NCI-H1436 treated with DMSO at 0.1 percent for 48 hours (cell line): ENCODE measurements around the gene RPS25.
"Not testable (repeated sequence)": the region's sequence is repeated elsewhere in the genome, so short reads cannot be mapped to it uniquely, and the experiment has no call there.

Source experiments
- DNase-seq: peaks from one replicate; lab custom pipeline; 2025; lab: John Stamatoyannopoulos, UW

The RPS25 gene

DNA sequence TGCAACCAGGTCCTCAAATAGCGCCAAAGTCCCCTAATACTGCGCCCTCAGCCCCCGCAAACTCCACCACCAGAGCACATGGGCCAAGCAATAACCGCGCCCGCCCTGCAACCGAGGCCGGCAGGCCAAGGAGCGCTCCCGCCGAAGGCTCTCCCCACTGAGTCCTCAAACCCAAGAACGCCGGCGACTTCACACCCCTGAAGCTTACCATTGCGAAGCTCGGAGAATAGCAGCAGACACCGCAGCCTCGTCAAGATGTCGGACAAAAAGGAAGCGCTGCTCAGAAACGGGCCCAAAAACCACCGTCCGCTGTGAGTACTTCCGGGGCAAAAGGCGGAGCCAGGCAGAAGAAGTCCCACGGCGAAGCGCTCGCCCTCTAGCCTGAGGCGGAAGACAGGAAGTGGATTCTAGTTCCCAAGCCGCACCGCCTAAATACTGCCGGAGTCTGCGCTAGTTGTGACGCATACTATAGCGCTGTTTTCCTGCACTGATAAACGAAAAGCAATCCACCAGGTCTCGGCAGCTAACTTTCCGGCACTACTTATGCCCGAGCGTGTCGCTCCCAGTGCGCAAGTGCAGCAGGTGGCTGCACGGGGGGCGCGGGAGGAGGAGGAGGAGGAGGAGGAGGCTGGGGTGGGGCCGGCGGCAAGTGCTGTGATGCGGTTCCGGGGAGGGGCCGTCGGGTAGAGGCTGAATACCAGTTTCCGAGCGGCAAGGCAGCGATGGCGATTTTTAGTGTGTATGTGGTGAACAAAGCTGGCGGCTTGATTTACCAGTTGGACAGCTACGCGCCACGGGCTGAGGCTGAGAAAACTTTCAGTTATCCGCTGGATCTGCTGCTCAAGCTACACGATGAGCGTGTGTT lies at the start of gene RPS25, which contains the start of gene TRAPPC4:
RPS25 (minus strand) TSS at position 270 of the 865 bp plus-strand sequence; CDS start at position 211, 59 bp downstream.
TRAPPC4 (plus strand) TSS at position 693 of the 865 bp plus-strand sequence; CDS start at position 723, 30 bp downstream.
- peak; percentile 70 for DNase-seq

DNA sequence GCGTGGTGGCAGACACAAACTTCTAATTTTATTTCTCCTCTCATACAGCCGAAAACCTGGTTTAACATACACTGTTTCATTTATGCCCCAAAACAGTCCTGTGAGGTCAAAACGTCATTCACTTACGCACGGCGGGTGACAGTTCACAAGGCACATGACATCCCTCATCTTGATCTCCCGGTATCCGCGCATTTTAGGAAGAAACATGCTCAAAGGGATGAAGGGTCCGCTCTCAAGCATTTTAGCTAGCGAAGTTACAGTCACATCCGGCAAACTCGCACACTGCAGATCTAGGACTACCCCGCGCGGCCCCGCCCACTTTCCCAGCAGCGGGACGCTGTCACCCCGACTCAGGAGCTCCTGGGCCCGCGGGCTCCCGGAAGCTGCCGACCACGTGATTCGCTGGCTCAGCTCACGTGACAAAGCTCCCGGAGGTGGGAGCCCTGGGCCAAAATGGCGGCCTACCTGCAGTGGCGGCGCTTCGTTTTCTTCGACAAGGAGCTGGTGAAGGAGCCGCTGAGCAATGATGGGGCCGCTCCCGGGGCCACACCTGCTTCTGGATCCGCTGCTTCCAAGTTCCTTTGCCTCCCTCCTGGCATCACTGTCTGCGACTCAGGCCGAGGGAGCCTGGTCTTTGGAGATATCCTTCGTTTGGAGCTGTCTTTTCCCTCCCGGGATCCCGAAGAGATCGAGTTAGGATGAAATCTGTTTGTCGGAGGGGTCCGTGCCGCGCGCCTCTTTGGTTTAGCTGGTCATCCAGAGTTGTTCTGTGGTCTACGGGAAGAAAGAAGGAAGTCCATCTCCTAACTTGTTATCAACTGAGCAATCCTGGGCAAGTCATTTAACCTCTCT lies 49.5 kb upstream of the RPS25 start, which contains the start of gene VPS11:
VPS11 (plus strand) TSS at position 448 of the 852 bp plus-strand sequence; CDS start at position 454, 6 bp downstream.
- DNase-seq, result no peak

GRCh38 chr11:119065369-119065768 lies 47.2 kb upstream of the RPS25 start:
- DNase-seq, result no peak

GRCh38 chr11:119062779-119063178 lies 44.6 kb upstream of the RPS25 start:
- no peak for DNase-seq

- DNase-seq, result no peak
Measured at GRCh38 chr11:119061256-119061655, 43.1 kb upstream of the RPS25 start.

DNA sequence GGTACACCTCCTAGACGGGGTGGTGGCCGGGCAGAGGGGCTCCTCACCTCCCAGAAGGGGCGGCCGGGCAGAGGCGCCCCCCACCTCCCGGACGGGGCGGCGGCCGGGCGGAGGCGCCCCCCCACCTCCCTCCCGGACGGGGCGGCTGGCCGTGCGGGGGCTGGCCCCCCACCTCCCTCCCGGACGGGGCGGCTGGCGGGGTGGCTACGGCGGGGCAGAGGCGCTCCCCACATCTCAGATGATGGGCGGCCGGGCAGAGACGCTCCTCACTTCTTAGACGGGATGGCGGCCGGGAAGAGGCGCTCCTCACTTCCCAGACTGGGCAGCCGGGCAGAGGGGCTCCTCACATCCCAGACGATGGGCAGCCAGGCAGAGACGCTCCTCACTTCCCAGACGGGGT lies 41.0 kb upstream of the RPS25 start:
- DNase-seq, result not testable (repeated sequence)

GRCh38 chr11:119057000-119057769 lies 39.0 kb upstream of the RPS25 start, which contains the start of gene HYOU1:
Gene HYOU1 (minus strand): TSS chr11:119057205. CDS start chr11:119056160, 1,045 bp downstream.
- DNase-seq, result peak; percentile 72

DNA sequence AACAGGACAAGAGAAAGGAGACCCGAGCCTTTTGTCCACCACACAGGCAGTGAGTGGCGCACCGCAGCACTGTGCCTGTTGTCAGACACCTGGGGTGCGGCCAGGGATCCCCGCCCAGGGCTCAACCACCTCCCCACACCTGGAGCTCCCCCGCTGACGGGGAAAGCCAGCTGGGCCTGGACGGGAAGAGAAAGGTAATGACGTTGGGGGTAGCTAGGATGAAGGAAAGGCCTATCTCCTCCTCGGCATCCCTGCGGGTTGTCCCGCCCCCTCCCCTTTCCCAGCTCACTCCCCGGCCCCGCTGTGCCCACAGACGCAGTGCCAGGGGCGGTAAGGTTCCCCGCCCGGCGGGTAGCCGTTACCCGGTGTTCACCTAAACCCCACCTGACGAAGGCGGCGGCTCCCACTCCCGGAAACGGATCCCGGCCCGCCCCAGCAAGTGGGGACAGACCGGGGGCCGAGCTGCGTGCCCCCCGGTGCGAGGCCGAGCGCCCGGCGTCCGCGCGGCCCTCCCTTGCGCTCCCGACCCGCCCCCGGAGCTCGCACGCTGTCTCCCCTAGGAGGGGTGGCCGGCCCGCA lies 38.4 kb upstream of the RPS25 start:
- no peak for DNase-seq

GRCh38 chr11:119055901-119056300 lies 37.8 kb upstream of the RPS25 start:
- no peak for DNase-seq

DNA sequence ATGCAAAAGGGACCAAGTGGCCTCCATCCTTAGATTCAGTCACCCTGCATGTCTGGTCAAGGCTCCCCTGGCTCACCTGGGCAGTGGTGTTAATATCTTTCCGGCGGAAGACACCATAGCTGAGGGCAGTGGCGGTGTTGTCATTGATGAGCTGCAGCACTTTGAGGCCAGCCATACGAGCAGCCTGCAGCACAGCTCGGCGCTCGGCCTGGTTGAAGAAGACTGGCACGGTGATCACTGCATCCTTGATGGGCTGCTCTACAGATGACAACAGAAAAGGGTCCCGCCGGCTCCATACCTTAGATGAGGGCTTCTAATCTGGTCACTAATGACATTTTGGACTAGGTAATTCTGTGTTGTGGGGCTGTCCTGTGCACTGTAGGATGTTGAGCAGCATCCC lies 36.3 kb upstream of the RPS25 start:
- no peak for DNase-seq

GRCh38 chr11:119052163-119052814 lies 34.1 kb upstream of the RPS25 start:
- DNase-seq, result no peak

DNA sequence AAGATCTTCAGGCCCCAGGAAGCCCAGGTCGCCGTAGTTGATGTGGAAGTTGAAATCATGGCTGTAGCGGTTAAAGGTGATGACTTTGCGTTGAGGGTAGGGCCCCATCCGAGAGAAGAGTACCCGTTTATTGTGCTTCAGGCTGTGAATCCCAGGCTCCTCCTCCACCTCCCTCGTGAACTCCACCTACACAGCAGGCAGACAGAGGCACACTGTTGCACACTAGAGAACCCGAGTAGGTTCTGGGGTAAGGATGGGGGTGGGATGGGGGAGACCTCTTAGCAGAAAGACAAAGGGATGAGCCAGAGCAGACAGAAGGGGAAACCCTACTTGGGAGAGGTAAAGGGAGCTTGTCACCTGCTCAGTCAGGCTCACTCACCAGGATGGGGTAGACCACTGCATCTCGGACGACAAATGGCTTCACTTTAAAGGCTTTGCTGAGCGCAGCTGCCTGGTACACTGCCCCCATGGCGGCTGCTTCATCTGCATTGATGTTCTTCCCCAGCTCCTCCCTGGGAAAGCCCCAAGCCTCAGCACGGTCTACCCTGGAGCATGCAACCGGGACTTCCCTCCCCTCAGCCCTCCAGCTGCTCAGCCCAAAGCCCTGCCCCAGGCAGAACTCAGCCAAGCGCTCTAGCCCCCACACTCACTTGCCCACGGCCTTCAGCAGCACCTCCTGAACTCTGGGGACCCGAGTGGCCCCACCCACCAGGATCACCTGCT lies 33.5 kb upstream of the RPS25 start:
- DNase-seq, result no peak

DNA sequence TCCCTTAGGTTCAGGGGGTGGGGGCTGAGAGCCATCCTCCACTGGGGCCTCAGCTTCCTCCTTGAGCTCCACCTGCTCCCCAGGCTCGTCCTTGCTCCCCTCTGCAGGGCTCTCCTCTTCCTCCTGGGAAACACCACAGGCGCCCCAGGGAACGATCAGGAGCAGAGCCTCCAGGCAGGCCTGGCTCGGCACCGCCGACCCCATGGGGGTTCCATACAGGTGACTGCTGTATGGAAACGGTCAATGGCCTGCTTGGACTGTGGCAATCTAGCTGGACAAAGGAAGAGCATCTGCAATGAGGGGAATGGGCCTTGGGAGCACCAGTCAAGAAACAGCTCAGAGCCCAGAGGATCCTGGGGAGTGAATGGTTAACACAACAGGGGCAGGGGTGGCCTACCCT lies 30.9 kb upstream of the RPS25 start:
- no peak for DNase-seq

DNA sequence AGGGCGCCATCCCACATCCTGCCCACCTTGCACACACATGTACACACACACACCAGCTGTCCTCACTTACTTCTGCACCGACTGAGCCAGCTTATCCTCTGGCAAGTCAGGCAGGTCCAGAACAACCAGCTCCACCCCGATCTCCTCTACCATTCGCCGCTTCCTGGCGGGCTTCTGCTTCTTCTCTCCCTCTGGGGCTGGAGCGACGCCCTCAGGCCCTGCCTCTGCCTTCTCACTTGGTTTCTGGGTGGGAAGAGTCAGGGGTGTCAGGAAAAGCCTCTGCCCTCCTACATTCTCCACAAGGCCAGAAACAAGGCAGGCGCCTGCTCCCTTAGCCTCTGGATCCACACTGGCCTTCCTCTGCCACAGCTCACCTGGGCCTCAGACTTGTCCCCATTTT lies 30.5 kb upstream of the RPS25 start:
- DNase-seq, result no peak

DNA sequence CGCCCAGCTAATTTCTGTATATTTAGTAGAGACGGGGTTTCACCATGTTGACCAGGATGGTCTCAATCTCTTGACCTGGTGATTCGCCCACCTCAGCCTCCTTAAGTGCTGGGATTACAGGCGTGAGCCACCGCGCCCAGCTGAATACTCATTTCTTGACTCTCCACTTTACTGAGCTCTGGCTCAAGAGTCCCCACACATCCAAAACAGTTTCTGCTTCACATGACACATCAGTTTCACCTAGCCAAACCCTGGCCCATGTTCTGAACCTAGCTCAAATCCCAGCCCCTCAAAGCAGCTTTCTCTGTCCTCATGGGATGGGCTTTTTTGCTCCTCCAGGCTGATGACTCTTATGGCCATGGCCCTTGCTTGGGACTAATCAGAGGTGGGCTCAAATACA lies 29.1 kb upstream of the RPS25 start:
- no peak for DNase-seq

- no peak for DNase-seq
Measured at GRCh38 chr11:119046489-119046888, 28.3 kb upstream of the RPS25 start.

- DNase-seq, result no peak
Measured at GRCh38 chr11:119044708-119045107, 26.6 kb upstream of the RPS25 start.

GRCh38 chr11:119042927-119043326 lies 24.8 kb upstream of the RPS25 start:
- DNase-seq, result no peak

GRCh38 chr11:119041821-119042514 lies 23.8 kb upstream of the RPS25 start:
- DNase-seq, result no peak

DNA sequence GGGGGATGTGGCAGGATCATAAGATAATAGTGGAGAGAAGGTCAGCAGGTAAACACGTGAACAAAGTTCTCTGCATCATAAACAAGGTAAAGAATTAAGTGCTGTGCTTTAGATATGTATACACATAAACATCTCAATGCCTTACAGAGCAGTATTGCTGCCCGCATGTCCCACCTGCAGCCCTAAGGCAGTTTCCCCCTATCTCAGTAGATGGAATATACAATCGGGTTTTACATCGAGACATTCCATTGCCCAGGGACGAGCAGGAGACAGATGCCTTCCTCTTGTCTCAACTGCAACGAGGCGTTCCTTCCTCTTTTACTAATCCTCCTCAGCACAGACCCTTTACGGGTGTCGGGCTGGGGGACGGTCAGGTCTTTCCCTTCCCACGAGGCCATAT lies 21.3 kb upstream of the RPS25 start:
- DNase-seq, result not testable (repeated sequence)
